Muscle layer of duodenum (tissue), 2 donors: ENCODE measurements around the gene AMBRA1.

Source experiments
- H3K27ac ChIP-seq: one replicate; pipeline ENCODE4 v1.7.0; 2013; ENCODE audit warnings: mild to moderate bottlenecking, low read length
- H3K27me3 ChIP-seq: one replicate; pipeline ENCODE4 v1.7.0; 2013; ENCODE audit warnings: low read depth, mild to moderate bottlenecking, control low read depth, low read length
- H3K36me3 ChIP-seq, 2 donors: one replicate each; pipeline ENCODE4 v1.7.0; 2013; ENCODE audit warnings: low read length in 2 of 2, control low read depth in 1 of 2, mild to moderate bottlenecking in 1 of 2; ENCODE audit not compliant: insufficient read depth in 2 of 2, control insufficient read depth in 1 of 2
- H3K4me1 ChIP-seq, 2 donors: one replicate each; pipeline ENCODE4 v1.7.0; 2013; ENCODE audit warnings: low read length in 2 of 2, mild to moderate bottlenecking in 2 of 2, control low read depth in 1 of 2, moderate library complexity in 1 of 2; ENCODE audit not compliant: insufficient read depth in 2 of 2, control insufficient read depth in 1 of 2
- H3K4me3 ChIP-seq, 2 donors: one replicate each; pipeline ENCODE4 v1.7.0; 2013; ENCODE audit warnings: low read length in 2 of 2, low read depth in 1 of 2, mild to moderate bottlenecking in 1 of 2
- H3K9me3 ChIP-seq, 2 donors: one replicate each; pipeline ENCODE4 v1.7.0; 2013; ENCODE audit warnings: low read length in 2 of 2, control low read depth in 1 of 2, mild to moderate bottlenecking in 1 of 2; ENCODE audit not compliant: control insufficient read depth in 1 of 2
- donor health status: healthy.

Gene AMBRA1

DNA sequence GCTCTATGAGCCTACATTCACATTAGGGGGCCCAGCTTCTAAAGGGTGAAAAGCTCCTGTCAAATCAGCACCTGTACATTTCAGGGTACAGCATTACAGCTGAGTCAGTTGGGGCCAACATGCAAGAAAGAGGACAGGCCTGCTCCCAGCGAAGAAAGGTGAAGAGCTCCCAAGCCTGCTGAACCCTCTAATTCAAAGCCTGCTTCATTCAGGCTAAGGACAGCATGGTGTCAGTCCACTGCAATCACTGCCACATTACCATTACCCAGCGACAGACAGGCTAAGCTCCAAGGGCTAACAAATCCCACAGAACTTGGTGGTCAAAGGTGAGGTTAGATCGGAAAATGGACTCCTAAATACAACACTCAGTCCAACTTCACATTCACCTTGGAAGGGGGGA lies 136.8 kb downstream of the AMBRA1 start:
- no peaks in the 10 kb centered on the region for H3K9me3 ChIP-seq
- no peaks in the 10 kb centered on the region for H3K4me1 ChIP-seq
- no peak overlapping the region for H3K27ac ChIP-seq
- H3K27me3 ChIP-seq: no peaks in the 10 kb centered on the region
- no peak overlapping the region for H3K4me3 ChIP-seq
- no peaks in the 10 kb centered on the region for H3K36me3 ChIP-seq

DNA sequence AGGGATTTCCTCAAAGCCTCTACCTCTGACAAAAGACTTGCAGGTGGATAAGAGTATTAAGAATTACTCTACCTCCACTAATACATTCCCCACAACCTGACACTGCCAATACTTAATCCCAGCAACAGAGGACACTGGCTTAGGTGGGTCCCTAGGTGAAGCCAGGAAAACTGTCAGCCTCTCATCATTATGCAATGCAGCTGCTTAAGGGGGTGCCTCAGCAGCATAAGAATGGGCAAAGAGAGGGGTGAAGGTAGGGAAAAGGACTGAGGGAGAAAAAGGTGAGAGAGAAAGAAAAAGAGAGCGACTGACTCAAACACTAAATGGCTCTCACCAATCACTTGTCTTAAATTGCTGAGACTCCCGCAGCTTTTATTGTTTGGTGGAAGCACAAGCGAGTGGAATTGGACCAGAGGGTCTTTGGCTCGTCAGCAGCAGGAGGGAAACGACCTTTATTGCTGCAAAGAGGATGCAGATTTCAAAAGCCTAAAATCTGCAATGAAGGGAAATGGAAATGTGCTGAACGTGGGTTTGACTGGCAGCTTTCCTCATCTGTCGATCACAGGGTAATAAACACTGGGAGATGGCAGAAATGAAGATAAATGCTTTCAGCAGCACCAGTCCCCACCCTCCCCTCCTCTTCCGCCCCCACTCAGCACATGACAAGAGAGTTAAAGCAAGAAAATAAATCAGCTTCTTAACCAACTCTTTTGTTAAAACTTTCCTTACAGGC lies 137.4 kb downstream of the AMBRA1 start:
- H3K27ac ChIP-seq: no peak overlapping the region
- no peaks in the 10 kb centered on the region for H3K9me3 ChIP-seq
- H3K4me1 ChIP-seq: peaks cover 0 to 4% of the 10 kb centered on the region in 2 donors
- H3K36me3 ChIP-seq: no peaks in the 10 kb centered on the region
- no peak overlapping the region for H3K4me3 ChIP-seq
- no peaks in the 10 kb centered on the region for H3K27me3 ChIP-seq

DNA sequence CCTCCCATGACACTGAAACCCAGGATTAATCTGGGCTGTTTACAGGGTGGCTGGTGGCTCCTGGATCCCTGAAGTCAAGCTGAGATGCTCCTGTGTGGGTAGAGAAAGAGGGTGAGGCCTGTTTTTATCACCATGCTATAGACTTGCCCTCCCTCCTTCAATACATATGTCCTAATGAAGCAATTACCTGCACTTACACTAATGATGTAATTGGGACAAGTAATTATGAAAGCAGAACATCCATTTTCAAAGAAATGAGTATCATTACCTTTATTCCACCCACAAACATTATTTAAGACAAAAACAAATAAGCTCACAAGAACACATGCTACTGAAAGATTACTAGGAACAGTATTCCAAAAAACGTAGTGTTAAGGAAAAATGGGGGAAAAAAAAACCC lies 138.0 kb downstream of the AMBRA1 start:
- Histone ChIP-seq H3K27me3 (no peaks in the 10 kb centered on the region), H3K27ac (no peak overlapping the region), H3K4me3 (no peak overlapping the region), H3K4me1 (peaks cover 0 to 10% of the 10 kb centered on the region in 2 donors), H3K36me3 (no peaks in the 10 kb centered on the region), H3K9me3 (no peaks in the 10 kb centered on the region)

DNA sequence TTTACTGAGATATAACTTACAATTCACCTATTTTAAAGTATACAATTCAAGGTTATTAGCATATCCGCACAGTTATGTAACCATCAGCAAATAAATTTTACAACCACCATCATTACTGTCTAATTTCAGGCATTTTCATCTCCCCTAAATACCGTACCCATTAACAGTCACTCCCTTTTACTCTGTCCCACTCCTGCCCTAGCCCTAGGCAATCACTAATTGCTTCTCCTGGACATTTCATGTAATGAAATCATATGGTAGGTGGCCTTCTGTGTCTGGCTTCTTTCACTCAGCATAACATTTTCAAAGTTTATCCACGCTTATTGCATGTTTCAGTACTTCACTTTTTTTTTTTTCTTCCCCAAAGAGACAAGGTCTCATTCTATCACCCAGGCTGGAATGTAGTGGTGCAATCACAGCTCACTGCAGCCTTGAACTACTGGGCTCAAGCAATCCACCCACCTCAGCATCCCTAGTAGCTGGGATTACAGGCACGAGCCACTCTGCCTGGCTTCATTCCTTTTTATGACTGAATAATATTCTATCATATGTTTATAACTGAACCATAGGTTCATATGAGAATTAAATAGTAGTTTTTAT lies 140.8 kb downstream of the AMBRA1 start:
- H3K27me3 ChIP-seq: no peaks in the 10 kb centered on the region
- H3K4me1 ChIP-seq: peaks cover 0 to 13% of the 10 kb centered on the region in 2 donors
- no peaks in the 10 kb centered on the region for H3K9me3 ChIP-seq
- H3K27ac ChIP-seq: no peak overlapping the region
- H3K36me3 ChIP-seq: no peaks in the 10 kb centered on the region
- H3K4me3 ChIP-seq: no peak overlapping the region

DNA sequence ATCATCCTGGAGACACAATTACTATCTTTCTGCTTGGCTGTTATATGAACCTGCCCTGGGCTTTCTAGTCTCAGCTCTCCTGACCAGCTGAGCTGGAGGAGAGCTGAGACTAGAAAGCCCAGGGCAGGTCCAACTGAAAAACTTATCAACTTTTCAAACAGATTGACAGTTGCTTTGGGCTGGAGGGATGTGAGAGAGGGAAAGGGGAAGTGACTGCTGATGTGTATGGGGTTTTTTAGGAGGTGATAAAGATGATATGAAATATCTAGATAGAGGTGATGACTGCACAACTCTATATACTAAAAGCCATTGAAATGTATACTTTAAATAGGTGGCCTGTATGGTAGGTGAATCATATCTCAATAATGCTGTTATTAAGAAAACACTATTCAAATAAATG lies 142.1 kb downstream of the AMBRA1 start:
- Histone ChIP-seq H3K9me3 (no peaks in the 10 kb centered on the region), H3K4me3 (no peak overlapping the region), H3K27ac (no peak overlapping the region), H3K4me1 (peaks cover 0 to 13% of the 10 kb centered on the region in 2 donors), H3K27me3 (no peaks in the 10 kb centered on the region), H3K36me3 (no peaks in the 10 kb centered on the region)

DNA sequence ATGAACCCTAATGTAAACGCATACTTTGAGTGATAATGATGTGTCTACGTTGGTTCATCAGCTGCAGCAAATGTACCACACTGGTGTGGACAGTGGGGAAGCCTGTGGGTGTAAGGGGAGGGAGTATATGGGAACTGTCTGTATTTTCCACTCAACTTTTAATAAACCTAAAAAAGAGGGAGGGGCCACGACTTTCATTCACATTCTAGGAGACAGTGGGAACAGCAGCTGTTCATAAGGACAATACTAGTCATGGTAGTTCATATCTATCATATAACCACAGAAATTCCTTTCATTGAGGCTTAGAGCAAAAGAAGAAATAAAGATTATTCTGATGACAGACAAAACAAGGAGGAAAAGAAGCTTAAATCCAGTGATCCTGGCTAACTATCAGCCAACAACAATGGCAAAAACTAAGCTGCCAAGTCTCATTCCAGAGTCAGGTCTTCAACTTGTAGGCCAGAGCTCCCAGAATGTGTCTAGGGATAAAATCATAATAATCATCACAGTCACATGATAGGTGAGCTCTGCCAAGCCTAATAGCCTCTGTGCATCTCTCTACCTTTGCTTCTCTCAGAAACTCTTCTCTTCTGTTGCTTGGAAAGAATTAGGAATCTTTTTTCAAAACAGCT lies 142.9 kb downstream of the AMBRA1 start:
- Histone ChIP-seq H3K27ac (no peak overlapping the region), H3K9me3 (no peaks in the 10 kb centered on the region), H3K4me3 (no peak overlapping the region), H3K36me3 (no peaks in the 10 kb centered on the region), H3K4me1 (peaks cover 0 to 21% of the 10 kb centered on the region in 2 donors), H3K27me3 (no peaks in the 10 kb centered on the region)

DNA sequence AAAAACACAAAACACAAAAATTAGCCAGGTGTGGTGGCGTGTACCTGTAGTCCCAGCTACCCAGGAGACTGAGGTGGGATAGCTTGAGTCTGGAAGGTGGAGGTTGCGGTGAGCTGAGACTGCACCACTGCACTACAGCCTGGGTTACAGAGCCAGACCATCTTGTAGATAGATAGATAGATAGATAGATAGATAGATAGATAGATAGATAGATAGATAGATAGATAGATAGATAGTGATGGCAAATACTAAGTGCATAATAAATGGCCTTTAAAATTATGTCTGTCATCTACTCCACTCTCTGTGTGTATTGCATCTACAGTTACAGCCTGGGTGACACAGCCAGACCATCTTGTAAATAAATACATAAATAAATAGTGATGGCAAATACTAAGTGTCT lies 146.3 kb downstream of the AMBRA1 start:
- no peaks in the 10 kb centered on the region for H3K36me3 ChIP-seq
- H3K4me3 ChIP-seq: no peak overlapping the region
- no peaks in the 10 kb centered on the region for H3K9me3 ChIP-seq
- H3K4me1 ChIP-seq: peaks cover 0 to 33% of the 10 kb centered on the region in 2 donors
- no peak overlapping the region for H3K27ac ChIP-seq
- H3K27me3 ChIP-seq: no peaks in the 10 kb centered on the region

DNA sequence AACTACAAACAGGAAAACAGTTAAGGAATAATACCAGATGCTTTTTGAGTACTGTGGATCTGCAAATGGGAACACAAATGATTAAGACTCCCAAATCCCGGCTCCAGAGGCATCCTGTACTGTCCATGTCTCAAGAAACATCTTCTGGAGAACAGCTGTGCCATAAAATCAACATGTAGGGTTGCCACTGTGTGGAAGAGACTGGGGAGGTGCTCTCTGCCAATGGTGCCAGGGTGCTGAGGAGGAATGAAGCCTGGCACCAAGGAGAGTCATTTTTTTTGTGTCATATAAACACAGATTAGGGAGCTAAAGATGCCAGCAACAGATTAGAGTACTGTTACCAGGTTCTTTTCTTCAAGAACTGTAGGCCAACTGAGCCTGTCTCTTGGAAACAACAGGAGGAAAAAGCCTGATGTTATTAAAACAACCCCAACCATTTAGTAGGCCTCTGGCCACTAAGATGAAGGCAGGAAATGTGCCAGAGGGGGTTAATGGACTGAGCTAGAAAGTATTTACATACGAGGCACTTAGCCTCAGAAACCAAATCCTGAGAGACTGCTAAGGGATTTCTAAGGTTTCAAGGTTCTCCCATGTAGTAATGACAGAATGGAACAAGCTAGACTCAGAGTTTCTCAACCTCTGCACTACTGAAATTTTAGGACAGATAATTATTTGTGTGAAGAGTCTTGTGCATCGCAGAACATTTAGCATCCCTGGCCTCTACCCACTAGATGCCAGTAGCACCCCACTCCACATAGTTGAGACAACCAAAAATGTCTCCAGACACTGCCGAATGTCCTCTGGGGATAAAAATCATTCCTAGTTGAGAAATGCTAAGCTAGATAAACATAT lies 147.7 kb downstream of the AMBRA1 start:
- Histone ChIP-seq H3K4me3 (no peak overlapping the region), H3K36me3 (peaks cover 0 to 10% of the 10 kb centered on the region in 2 donors), H3K9me3 (no peaks in the 10 kb centered on the region), H3K4me1 (peaks cover 0 to 26% of the 10 kb centered on the region in 2 donors), H3K27me3 (no peaks in the 10 kb centered on the region), H3K27ac (no peak overlapping the region)

DNA sequence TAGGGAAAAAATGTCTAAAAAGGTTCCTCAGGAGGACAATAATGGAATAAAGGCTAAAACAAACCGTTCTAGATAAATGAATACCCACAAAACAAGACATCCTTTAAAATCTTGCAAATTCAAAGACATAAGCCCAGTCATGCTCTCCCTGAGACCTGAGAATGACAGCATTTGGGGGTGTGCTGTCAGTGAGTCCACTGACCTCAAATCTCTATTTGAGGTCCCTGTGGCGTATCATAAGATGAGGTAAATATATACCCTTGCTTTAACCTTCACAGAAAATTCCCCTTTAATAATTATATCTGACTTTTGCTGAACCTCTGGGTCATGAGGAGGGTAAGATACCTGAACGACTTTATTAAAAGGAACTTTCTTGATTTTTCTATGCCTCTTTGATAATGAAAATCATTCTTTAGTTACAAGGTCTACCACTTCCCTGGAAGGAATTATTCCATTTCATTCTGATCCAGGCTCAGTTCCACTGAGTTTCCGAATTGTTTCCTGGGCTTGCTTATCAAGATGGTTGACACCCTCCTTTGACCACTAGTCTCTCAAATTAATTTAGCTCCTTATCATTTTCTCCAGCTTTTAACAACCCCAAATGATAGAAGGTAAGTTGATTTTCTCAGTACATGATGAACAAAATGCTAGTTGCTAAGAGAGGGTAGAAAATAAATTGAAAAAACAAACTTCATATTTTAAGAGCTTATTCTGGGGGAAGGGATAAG lies 148.5 kb downstream of the AMBRA1 start:
- Histone ChIP-seq H3K36me3 (peaks cover 0 to 10% of the 10 kb centered on the region in 2 donors), H3K27me3 (no peaks in the 10 kb centered on the region), H3K9me3 (no peaks in the 10 kb centered on the region), H3K4me3 (no peak overlapping the region), H3K4me1 (peaks cover 0 to 21% of the 10 kb centered on the region in 2 donors), H3K27ac (no peak overlapping the region)

DNA sequence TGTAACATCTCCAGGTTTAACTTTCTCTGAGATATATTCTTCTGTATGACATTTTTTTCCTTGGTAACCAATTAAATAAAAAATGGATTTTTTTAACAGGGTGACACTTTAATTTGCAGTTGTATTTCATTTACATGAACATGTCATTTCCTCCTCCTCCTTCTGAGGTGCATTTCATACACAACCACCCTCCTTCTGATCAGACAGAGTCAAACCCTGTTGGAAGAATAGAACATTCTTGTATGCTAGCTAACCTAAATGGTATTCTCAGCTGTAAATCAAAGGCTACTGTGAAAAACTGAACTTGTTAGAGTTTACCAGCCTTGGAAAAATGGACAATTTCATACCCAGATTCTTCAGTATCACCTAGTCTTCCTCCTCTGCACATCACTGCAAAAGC lies 149.5 kb downstream of the AMBRA1 start:
- peaks cover 0 to 10% of the 10 kb centered on the region in 2 donors for H3K36me3 ChIP-seq
- H3K9me3 ChIP-seq: no peaks in the 10 kb centered on the region
- no peak overlapping the region for H3K4me3 ChIP-seq
- H3K4me1 ChIP-seq: peaks cover 0 to 21% of the 10 kb centered on the region in 2 donors
- H3K27me3 ChIP-seq: no peaks in the 10 kb centered on the region
- no peak overlapping the region for H3K27ac ChIP-seq
